Natural killer cell (primary cell): ENCODE measurements around the gene P2RX2. TPM values are rescaled to one million over a fixed set of nuclear protein-coding genes. Genes with fewer than 3 reads are reported as not detected.

Experiments
- ATAC-seq, 3 donors: fragments of 150-1000 bp in 2 of 3; fragments of 200-7000 bp in 1 of 3; cut with Tn5 transposase; 1 replicate in 1 of 3; 2 replicates in 2 of 3; pipeline ENCODE4 v1.10.0; 2021; ENCODE audit warnings: mild to moderate bottlenecking in 2 of 3, moderate library complexity in 2 of 3
- DNase-seq, 2 donors: peaks; one replicate each; pipeline versions ENCODE4 v3.0.0 to v3.0.0-alpha.2; 2013 to 2021; ENCODE audit warnings: mixed read lengths in 1 of 2
- H3K27ac ChIP-seq: one replicate; pipeline ENCODE4 v1.5.1; 2013; ENCODE audit warnings: mild to moderate bottlenecking, low read length
- H3K27me3 ChIP-seq: one replicate; pipeline ENCODE4 v1.6.1; 2013; ENCODE audit warnings: low read length; ENCODE audit not compliant: control insufficient read depth, insufficient read depth
- H3K36me3 ChIP-seq: one replicate; pipeline ENCODE4 v1.6.1; 2013; ENCODE audit warnings: low read length; ENCODE audit not compliant: control insufficient read depth, insufficient read depth
- H3K4me1 ChIP-seq: one replicate; pipeline ENCODE4 v1.6.1; 2013; ENCODE audit warnings: low read length; ENCODE audit not compliant: control insufficient read depth, insufficient read depth
- H3K4me3 ChIP-seq: one replicate; pipeline ENCODE4 v1.5.1; 2013; ENCODE audit warnings: low read length
- H3K9me3 ChIP-seq: one replicate; pipeline ENCODE4 v1.6.1; 2013; ENCODE audit warnings: low read length; ENCODE audit not compliant: control insufficient read depth, insufficient read depth
- H3K27ac Mint-ChIP-seq, 2 donors: one replicate each; pipeline ENCODE4 v1.8.0; 2022; ENCODE audit warnings: mild to moderate bottlenecking in 2 of 2, mixed read lengths in 2 of 2, moderate library complexity in 1 of 2
- H3K27me3 Mint-ChIP-seq, 2 donors: one replicate each; pipeline ENCODE4 v1.8.0; 2022; ENCODE audit warnings: low read depth in 2 of 2, mixed read lengths in 2 of 2
- H3K36me3 Mint-ChIP-seq: one replicate; pipeline ENCODE4 v1.8.0; 2022; ENCODE audit warnings: mixed read lengths
- H3K4me1 Mint-ChIP-seq, 2 donors: one replicate each; pipeline ENCODE4 v1.8.0; 2022; ENCODE audit warnings: mixed read lengths in 2 of 2
- H3K4me3 Mint-ChIP-seq: one replicate; pipeline ENCODE4 v1.8.0; 2022; ENCODE audit warnings: mild to moderate bottlenecking, moderate library complexity, mixed read lengths
- H3K9me3 Mint-ChIP-seq, 2 donors: one replicate each; pipeline ENCODE4 v1.8.0; 2022; ENCODE audit warnings: mixed read lengths in 2 of 2
- CTCF ChIP-seq: fragments of 200-600 bp; IDR thresholded peaks from one replicate; pipeline ENCODE4 v1.8.0; 2022; ENCODE audit warnings: antibody characterized with exemption
- WGBS: methylation state at CpG from one replicate; pipeline ENCODE4 v1.1.7; 2013; ENCODE audit warnings: missing lambda C conversion rate; ENCODE audit not compliant: insufficient coverage; 5-methylcytosine and 5-hydroxymethylcytosine counted together
- intact Hi-C: fragments of 100-400 bp; cut with micrococcal nuclease; formaldehyde crosslinking; loops from one replicate; pipeline ENCODE4 v1.14.2; 2022
- total RNA-seq, 4 donors: library from RNA; stranded (reverse); fragments of 120-200 nt in 1 of 4; gene quantifications; one replicate each; pipeline versions ENCODE4 v1.2.3 to v1.2.4, GENCODE V29; 2013 to 2022

The P2RX2 gene
- total RNA-seq, 3 donors from 2014 or later (not counting 1 experiment from before 2014, with no cell fraction given), result not detected

DNA sequence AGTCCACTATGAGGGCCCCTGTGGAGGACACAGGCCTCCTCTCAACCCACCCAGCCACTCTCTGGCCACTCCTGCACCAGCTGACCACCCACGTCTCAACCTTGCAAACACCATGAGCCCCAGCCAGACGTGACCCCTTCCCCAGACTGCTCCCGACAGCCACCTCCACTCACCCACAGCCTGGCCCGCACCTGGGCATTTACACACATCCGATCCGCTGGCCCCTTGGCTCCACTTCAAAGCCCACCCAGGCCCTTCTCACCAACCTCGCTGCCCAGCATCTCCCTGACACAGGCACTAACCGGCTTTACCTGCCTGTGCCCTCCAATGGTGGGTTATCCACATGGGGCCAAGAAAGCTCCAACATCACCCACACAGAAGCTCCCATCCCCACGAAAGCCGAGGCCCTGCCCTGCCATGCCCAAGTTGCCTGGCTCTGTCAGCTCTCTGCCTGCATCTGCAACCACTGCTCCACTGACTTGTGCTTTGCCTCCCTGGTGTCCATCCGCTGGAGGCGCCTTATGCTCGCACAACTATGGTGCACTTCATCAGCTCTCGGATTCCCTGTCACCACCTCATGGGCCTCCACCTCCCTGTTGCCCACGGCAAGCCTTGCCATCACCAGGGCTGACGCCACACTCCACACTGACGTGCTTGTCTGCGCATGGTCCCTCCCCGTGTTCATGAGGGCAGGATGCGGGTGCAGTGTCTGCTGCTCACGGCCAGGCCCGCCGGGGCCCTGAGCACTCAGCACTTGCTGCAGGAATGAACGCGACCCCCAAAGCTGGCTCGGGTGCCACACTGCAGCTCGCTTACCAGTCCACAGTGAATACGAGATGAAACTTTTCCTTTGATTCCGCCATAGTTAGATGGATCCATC, 16.7 kb downstream of the P2RX2 start:
- Histone ChIP-seq H3K4me1 (no peaks in the 10 kb centered on the region), H3K27ac (no peak overlapping the region), H3K9me3 (no peaks in the 10 kb centered on the region), H3K27me3 (no peaks in the 10 kb centered on the region), H3K36me3 (peaks cover 32% of the 10 kb centered on the region), H3K4me3 (no peak overlapping the region)
- WGBS, result 92% methylated on average over 29 of the region's 29 CpGs
- H3K36me3 Mint-ChIP-seq, result no peaks in the 10 kb centered on the region
- TF ChIP-seq CTCF, result no peak
- no peak for DNase-seq
- no peaks in the 10 kb centered on the region for H3K9me3 Mint-ChIP-seq
- H3K27me3 Mint-ChIP-seq, result no peaks in the 10 kb centered on the region
- no peak for ATAC-seq
- peak overlapping the region in 1 of 2 donors; percentile 51 for H3K27ac Mint-ChIP-seq
- H3K4me1 Mint-ChIP-seq, result peaks cover 4 to 5% of the 10 kb centered on the region in 2 donors
- no peak overlapping the region for H3K4me3 Mint-ChIP-seq
- intact Hi-C loops, result no loop called here

GRCh38 chr12:132637811-132638210, 19.2 kb downstream of the P2RX2 start:
- Mint-ChIP-seq H3K4me3 (no peak overlapping the region), H3K4me1 (peaks cover 14 to 20% of the 10 kb centered on the region in 2 donors), H3K36me3 (no peaks in the 10 kb centered on the region), H3K27ac (no peak overlapping the region), H3K9me3 (no peaks in the 10 kb centered on the region), H3K27me3 (no peaks in the 10 kb centered on the region)
- Histone ChIP-seq H3K9me3 (no peaks in the 10 kb centered on the region), H3K36me3 (peaks cover 33% of the 10 kb centered on the region), H3K4me3 (no peak overlapping the region), H3K27ac (no peak overlapping the region), H3K27me3 (no peaks in the 10 kb centered on the region), H3K4me1 (peaks cover 5% of the 10 kb centered on the region)
- intact Hi-C loops, result no loop called here
- no peak for ATAC-seq
- WGBS, result 91% methylated on average over 18 of the region's 18 CpGs
- TF ChIP-seq CTCF, result no peak
- no peak for DNase-seq

DNA sequence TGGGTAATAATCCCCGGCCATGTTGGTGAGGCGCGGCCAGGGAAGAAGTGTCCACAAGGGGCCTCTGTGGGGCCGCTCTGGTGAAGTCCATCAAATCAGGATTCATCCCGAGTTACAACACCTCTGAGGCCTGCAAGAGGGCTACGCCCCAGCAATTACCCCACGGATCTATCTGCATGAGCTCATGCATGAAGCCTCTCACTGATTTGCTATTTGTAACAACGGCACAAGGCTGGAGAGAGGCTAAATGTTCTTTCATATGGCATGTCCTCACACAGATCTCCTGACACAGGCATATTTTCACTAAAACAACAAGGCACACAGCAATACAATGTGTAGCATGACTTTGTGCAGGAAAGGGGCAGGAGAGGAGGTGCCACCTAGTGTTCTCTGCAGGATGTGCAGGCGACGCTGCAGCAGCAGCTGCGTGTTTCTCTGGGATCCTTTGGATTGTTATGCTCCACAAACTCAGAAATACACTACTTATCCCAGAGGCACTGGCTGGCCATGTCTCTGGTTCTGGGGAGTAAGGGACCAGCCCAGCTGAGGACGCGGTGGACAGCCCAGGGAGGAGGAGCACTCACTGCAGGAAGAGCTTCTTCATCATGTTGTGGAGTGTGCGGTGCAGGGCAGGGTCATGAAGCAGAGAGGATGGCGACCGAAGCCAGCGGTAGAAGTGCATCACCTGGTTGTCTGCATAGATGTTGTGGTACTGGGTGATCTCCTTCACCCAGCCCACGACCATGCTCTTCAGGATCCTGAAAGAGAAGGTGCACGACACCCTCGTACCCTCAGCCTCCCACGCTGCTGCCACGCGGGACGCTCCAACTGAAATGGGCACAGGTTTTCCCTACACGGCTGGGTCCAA, 20.2 kb downstream of the P2RX2 start:
- no peak overlapping the region for H3K27ac ChIP-seq
- Mint-ChIP-seq H3K36me3 (no peaks in the 10 kb centered on the region), H3K27ac (no peak overlapping the region), H3K27me3 (no peaks in the 10 kb centered on the region), H3K4me1 (peaks cover 14 to 20% of the 10 kb centered on the region in 2 donors), H3K4me3 (no peak overlapping the region), H3K9me3 (no peaks in the 10 kb centered on the region)
- peaks cover 36% of the 10 kb centered on the region for H3K36me3 ChIP-seq
- peaks cover 5% of the 10 kb centered on the region for H3K4me1 ChIP-seq
- H3K9me3 ChIP-seq, result no peaks in the 10 kb centered on the region
- intact Hi-C loops, result no loop called here
- no peaks in the 10 kb centered on the region for H3K27me3 ChIP-seq
- ATAC-seq, result no peak
- DNase-seq, result peak in 1 of 2 donors; percentile 20
- no peak overlapping the region for H3K4me3 ChIP-seq
- peak; percentile 17 for TF ChIP-seq CTCF
- 89% methylated on average over 25 of the region's 25 CpGs for WGBS
